Liver (tissue), 9 donors: ENCODE measurements around the gene MYO6. TPM values are rescaled to one million over a fixed set of nuclear protein-coding genes. Genes with fewer than 3 reads are reported as not detected.

Experiments used
- DNase-seq: peaks from one replicate; pipeline ENCODE4 v3.0.0-alpha.2; 2017; ENCODE audit warnings: low spot score
- H3K27ac ChIP-seq, 2 donors: one replicate each; pipeline ENCODE4 v1.7.0; 2013; ENCODE audit warnings: inconsistent platforms in 2 of 2, low read length in 2 of 2, control low read depth in 1 of 2, low read depth in 1 of 2, mild to moderate bottlenecking in 1 of 2
- H3K27me3 ChIP-seq, 4 donors: one replicate each; pipeline versions ENCODE4 v1.6.1 to v1.7.0; 2013; ENCODE audit warnings: low read length in 3 of 4, inconsistent platforms in 1 of 4, mild to moderate bottlenecking in 1 of 4, moderate library complexity in 1 of 4; ENCODE audit not compliant: control insufficient read depth in 4 of 4, insufficient read depth in 4 of 4
- H3K36me3 ChIP-seq, 4 donors: one replicate each; pipeline versions ENCODE4 v1.6.1 to v1.7.0; 2013; ENCODE audit warnings: low read length in 3 of 4, mild to moderate bottlenecking in 3 of 4, low read depth in 1 of 4, moderate library complexity in 1 of 4; ENCODE audit not compliant: control insufficient read depth in 4 of 4, insufficient read depth in 3 of 4
- H3K4me1 ChIP-seq, 4 donors: one replicate each; pipeline versions ENCODE4 v1.6.1 to v1.7.0; 2013; ENCODE audit warnings: low read length in 3 of 4, mild to moderate bottlenecking in 3 of 4, moderate library complexity in 1 of 4; ENCODE audit not compliant: control insufficient read depth in 4 of 4, insufficient read depth in 4 of 4
- H3K4me3 ChIP-seq, 3 donors: one replicate each; pipeline versions ENCODE4 v1.6.1 to v1.7.0; 2013; ENCODE audit warnings: low read length in 3 of 3, control low read depth in 1 of 3, low read depth in 1 of 3, mild to moderate bottlenecking in 1 of 3
- H3K9ac ChIP-seq, 2 donors: one replicate each; pipeline ENCODE4 v1.7.0; 2013; ENCODE audit warnings: low read length in 2 of 2, mild to moderate bottlenecking in 2 of 2, moderate library complexity in 2 of 2, control low read depth in 1 of 2, low read depth in 1 of 2
- H3K9me3 ChIP-seq, 4 donors: one replicate each; pipeline versions ENCODE4 v1.6.1 to v1.7.0; 2013; ENCODE audit warnings: low read length in 3 of 4; ENCODE audit not compliant: control insufficient read depth in 4 of 4
- EGR1 ChIP-seq, 2 donors: IDR thresholded peaks; 2 replicates each; pipeline ENCODE4 v1.6.1; 2016 to 2018; ENCODE audit warnings: antibody characterized with exemption in 2 of 2, low read depth in 2 of 2
- FOXA1 ChIP-seq: IDR thresholded peaks from 2 replicates; pipeline ENCODE4 v1.6.1; 2016; ENCODE audit warnings: antibody characterized with exemption
- FOXA2 ChIP-seq: IDR thresholded peaks from 2 replicates; pipeline ENCODE4 v1.6.1; 2016; ENCODE audit warnings: antibody characterized with exemption
- GABPA ChIP-seq, 2 donors: IDR thresholded peaks in 1 of 2; conservative IDR thresholded peaks in 1 of 2; 2 replicates each; pipeline ENCODE4 v1.6.1; 2016; ENCODE audit warnings: antibody characterized with exemption in 2 of 2, mild to moderate bottlenecking in 1 of 2, moderate library complexity in 1 of 2
- HNF4G ChIP-seq: IDR thresholded peaks from 2 replicates; pipeline ENCODE4 v1.6.1; 2016; ENCODE audit warnings: antibody characterized with exemption
- JUND ChIP-seq, 2 donors: IDR thresholded peaks; 2 replicates each; pipeline ENCODE4 v1.6.1; 2016; ENCODE audit warnings: antibody characterized with exemption in 2 of 2
- NR2F2 ChIP-seq: IDR thresholded peaks from 2 replicates; pipeline ENCODE4 v1.6.1; 2016; ENCODE audit warnings: antibody characterized with exemption
- RAD21 ChIP-seq, 2 donors: IDR thresholded peaks; 2 replicates each; pipeline ENCODE4 v1.6.1; 2016; ENCODE audit warnings: antibody characterized with exemption in 2 of 2, mild to moderate bottlenecking in 2 of 2
- RXRA ChIP-seq, 2 donors: IDR thresholded peaks; 2 replicates each; pipeline ENCODE4 v1.6.1; 2017 to 2018; ENCODE audit warnings: antibody characterized with exemption in 2 of 2, mild to moderate bottlenecking in 1 of 2
- SP1 ChIP-seq: IDR thresholded peaks from 2 replicates; pipeline ENCODE4 v1.6.1; 2018; ENCODE audit warnings: antibody characterized with exemption, mild to moderate bottlenecking
- YY1 ChIP-seq: IDR thresholded peaks from 2 replicates; pipeline ENCODE4 v1.6.1; 2016; ENCODE audit warnings: antibody characterized with exemption, mild to moderate bottlenecking
- WGBS: extraction: QIAGEN DNeasy Blood & Tissue Kit; methylation state at CpG from one replicate; pipeline ENCODE4 v1.1.7; 2013; 5-methylcytosine and 5-hydroxymethylcytosine counted together
- polyA plus RNA-seq, 2 donors: library from polyadenylated mRNA; stranded (reverse) in 1 of 2; unstranded in 1 of 2; fragments of 200-250 nt in 1 of 2; fragments of >200 nt in 1 of 2; fragmentation: Nextera tagmentation in 1 of 2; extraction: Ambion mirVana in 1 of 2; gene quantifications; one replicate each; pipeline versions ENCODE4 v1.2.1 to v1.2.3, GENCODE V29; 2013 to 2015
- total RNA-seq, 2 donors: library from RNA; depleted of rRNA; stranded (reverse); fragments of >200 nt; gene quantifications; one replicate each; pipeline ENCODE4 v1.2.3, GENCODE V29; 2014
- TF ChIP-seq, protein P1 (sequence below): fragments of 150-350 bp; IDR thresholded peaks from 2 replicates; pipeline ENCODE4 v1.5.1; 2017; ENCODE audit warnings: improper control_type of control experiment, low read depth, low read length; ENCODE audit not compliant: missing input control
- TF ChIP-seq, protein P2 (sequence below): IDR thresholded peaks from 2 replicates; pipeline ENCODE4 v1.6.1; 2016; ENCODE audit warnings: antibody characterized with exemption
- TF ChIP-seq, protein P3 (sequence below): IDR thresholded peaks from 2 replicates; pipeline ENCODE4 v1.6.1; 2016; ENCODE audit warnings: antibody characterized with exemption
- donor health status: healthy.
- donor health status: healthy.
- donor health status: healthy.
- donor health status: healthy.
- donor health status: healthy.

The MYO6 gene
- total and polyA plus RNA-seq, 4 donors: 6.5 to 18.3 (median 12.7) TPM

DNA sequence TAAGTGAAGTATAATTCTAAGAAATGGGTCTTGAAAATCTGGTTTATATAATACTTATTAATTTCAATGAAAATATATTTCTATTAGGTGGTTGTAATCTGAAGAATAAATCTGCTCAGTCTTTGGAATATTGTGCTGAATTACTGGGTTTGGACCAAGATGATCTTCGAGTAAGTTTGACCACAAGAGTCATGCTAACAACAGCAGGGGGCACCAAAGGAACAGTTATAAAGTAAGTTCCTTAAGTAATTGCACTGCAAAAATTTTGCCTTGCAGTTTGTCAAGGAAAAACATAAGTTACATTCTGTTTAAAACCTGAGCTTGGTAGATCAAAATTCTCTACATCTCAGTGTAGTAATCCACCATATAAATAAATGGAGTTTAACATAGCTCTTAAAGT is 106.0 kb downstream of the MYO6 start:
- Histone ChIP-seq H3K4me1 (peaks cover 0 to 2% (median 0%) of the 10 kb centered on the region in 4 donors), H3K9ac (no peak overlapping the region), H3K27me3 (no peaks in the 10 kb centered on the region), H3K9me3 (no peaks in the 10 kb centered on the region), H3K36me3 (peaks cover 0 to 9% (median 5%) of the 10 kb centered on the region in 4 donors), H3K4me3 (no peak overlapping the region), H3K27ac (no peak overlapping the region)
- WGBS: 31% methylated on average over 1 of the region's 1 CpG
- DNase-seq: no peak
- TF ChIP-seq RAD21 (IDR thresholded peaks at IDR 0.05): peak; percentile 55 to 68
- TF ChIP-seq EGR1 (IDR thresholded peaks at IDR 0.05; ENCODE audit: low read depth in 2 of 2): no peak
- TF ChIP-seq, protein P1, sequence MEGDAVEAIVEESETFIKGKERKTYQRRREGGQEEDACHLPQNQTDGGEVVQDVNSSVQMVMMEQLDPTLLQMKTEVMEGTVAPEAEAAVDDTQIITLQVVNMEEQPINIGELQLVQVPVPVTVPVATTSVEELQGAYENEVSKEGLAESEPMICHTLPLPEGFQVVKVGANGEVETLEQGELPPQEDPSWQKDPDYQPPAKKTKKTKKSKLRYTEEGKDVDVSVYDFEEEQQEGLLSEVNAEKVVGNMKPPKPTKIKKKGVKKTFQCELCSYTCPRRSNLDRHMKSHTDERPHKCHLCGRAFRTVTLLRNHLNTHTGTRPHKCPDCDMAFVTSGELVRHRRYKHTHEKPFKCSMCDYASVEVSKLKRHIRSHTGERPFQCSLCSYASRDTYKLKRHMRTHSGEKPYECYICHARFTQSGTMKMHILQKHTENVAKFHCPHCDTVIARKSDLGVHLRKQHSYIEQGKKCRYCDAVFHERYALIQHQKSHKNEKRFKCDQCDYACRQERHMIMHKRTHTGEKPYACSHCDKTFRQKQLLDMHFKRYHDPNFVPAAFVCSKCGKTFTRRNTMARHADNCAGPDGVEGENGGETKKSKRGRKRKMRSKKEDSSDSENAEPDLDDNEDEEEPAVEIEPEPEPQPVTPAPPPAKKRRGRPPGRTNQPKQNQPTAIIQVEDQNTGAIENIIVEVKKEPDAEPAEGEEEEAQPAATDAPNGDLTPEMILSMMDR: peak; percentile 26

DNA sequence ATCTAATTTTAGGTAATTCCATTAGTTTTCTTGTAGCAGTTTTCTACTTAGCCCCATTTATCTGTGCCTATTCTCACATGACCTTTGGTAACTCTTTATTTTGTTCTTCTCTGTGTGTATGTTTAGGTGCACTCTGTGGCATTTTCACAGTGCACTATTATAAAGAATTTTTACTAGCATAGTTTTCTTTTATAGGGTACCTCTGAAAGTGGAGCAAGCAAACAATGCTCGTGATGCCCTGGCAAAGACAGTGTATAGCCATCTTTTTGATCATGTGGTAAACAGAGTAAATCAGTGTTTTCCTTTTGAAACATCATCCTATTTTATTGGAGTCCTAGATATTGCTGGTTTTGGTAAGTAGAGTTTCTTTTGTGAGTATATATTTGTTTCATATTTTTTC is 107.9 kb downstream of the MYO6 start:
- Histone ChIP-seq H3K36me3 (peaks cover 0 to 15% (median 3%) of the 10 kb centered on the region in 4 donors), H3K27me3 (no peaks in the 10 kb centered on the region), H3K9me3 (no peaks in the 10 kb centered on the region), H3K4me3 (no peak overlapping the region), H3K9ac (no peak overlapping the region), H3K4me1 (peaks cover 0 to 2% (median 0%) of the 10 kb centered on the region in 4 donors), H3K27ac (no peak overlapping the region)
- 77% methylated on average over 1 of the region's 1 CpG for WGBS
- TF ChIP-seq RXRA (IDR thresholded peaks at IDR 0.05): no peak
- TF ChIP-seq, protein P2, sequence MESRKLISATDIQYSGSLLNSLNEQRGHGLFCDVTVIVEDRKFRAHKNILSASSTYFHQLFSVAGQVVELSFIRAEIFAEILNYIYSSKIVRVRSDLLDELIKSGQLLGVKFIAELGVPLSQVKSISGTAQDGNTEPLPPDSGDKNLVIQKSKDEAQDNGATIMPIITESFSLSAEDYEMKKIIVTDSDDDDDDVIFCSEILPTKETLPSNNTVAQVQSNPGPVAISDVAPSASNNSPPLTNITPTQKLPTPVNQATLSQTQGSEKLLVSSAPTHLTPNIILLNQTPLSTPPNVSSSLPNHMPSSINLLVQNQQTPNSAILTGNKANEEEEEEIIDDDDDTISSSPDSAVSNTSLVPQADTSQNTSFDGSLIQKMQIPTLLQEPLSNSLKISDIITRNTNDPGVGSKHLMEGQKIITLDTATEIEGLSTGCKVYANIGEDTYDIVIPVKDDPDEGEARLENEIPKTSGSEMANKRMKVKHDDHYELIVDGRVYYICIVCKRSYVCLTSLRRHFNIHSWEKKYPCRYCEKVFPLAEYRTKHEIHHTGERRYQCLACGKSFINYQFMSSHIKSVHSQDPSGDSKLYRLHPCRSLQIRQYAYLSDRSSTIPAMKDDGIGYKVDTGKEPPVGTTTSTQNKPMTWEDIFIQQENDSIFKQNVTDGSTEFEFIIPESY: no peak
- TF ChIP-seq, protein P1: no peak
- TF ChIP-seq, protein P3, sequence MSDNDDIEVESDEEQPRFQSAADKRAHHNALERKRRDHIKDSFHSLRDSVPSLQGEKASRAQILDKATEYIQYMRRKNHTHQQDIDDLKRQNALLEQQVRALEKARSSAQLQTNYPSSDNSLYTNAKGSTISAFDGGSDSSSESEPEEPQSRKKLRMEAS: no peak
- no peak for TF ChIP-seq GABPA (IDR thresholded peaks at IDR 0.05 in 1 of 2, conservative IDR thresholded peaks at IDR 0.05 in 1 of 2)
- TF ChIP-seq SP1: no peak
- TF ChIP-seq EGR1 (IDR thresholded peaks at IDR 0.05; ENCODE audit: low read depth in 2 of 2): no peak
- TF ChIP-seq YY1: no peak
- TF ChIP-seq JUND (IDR thresholded peaks at IDR 0.05): no peak
- TF ChIP-seq FOXA2: no peak
- no peak for TF ChIP-seq FOXA1
- no peak for TF ChIP-seq HNF4G
- no peak for TF ChIP-seq NR2F2
- no peak for TF ChIP-seq RAD21 (IDR thresholded peaks at IDR 0.05)
- DNase-seq: no peak
